Gastrocnemius medialis (tissue), 4 donors: ENCODE measurements around the gene PRPS1L1. TPM values are rescaled to one million over a fixed set of nuclear protein-coding genes. Genes with fewer than 3 reads are reported as not detected.

ENCODE experiments used
- ATAC-seq, 2 donors: fragments of 150-250 bp; one replicate each; pipeline ENCODE4 v1.9.1; 2016
- DNase-seq, 2 donors: peaks; one replicate each; pipeline ENCODE4 v3.0.0-alpha.2; 2019
- H3K27ac ChIP-seq, 4 donors: fragments of 200-600 bp; sonication (generic); 1 replicate in 1 of 4; 2 replicates in 3 of 4; pipeline ENCODE4 v1.5.1; 2016 to 2018; ENCODE audit warnings: mild to moderate bottlenecking in 2 of 4, moderate library complexity in 1 of 4
- H3K27me3 ChIP-seq, 3 donors: fragments of 200-600 bp; sonication (generic) in 2 of 3; 1 replicate in 1 of 3; 2 replicates in 2 of 3; pipeline versions ENCODE4 v1.5.1 to v1.6.0; 2016 to 2019; ENCODE audit warnings: mild to moderate bottlenecking in 1 of 3, moderate library complexity in 1 of 3
- H3K36me3 ChIP-seq, 2 donors: fragments of 200-600 bp; sonication (generic) in 1 of 2; one replicate each; pipeline ENCODE4 v1.5.1; 2017 to 2018
- H3K4me1 ChIP-seq, 2 donors: fragments of 200-600 bp; sonication (generic) in 1 of 2; one replicate each; pipeline ENCODE4 v1.5.1; 2016 to 2017; ENCODE audit warnings: mild to moderate bottlenecking in 2 of 2
- H3K4me3 ChIP-seq, 4 donors: fragments of 200-600 bp; sonication (generic) in 3 of 4; 1 replicate in 1 of 4; 2 replicates in 3 of 4; pipeline ENCODE4 v1.5.1; 2016 to 2019; ENCODE audit warnings: mild to moderate bottlenecking in 2 of 4
- H3K9me3 ChIP-seq, 3 donors: fragments of 200-600 bp; sonication (generic) in 2 of 3; 1 replicate in 1 of 3; 2 replicates in 2 of 3; pipeline ENCODE4 v1.5.1; 2016 to 2019
- CTCF ChIP-seq, 5 experiments: fragments of 450-650 bp in 3 of 5; fragments of 200-600 bp in 2 of 5; sonication (generic) in 2 of 5; IDR thresholded peaks in 4 of 5; conservative IDR thresholded peaks in 1 of 5; 1 replicate in 4 of 5; 2 replicates in 1 of 5; pipeline ENCODE4 v1.5.1; 2016 to 2019; ENCODE audit warnings: antibody characterized with exemption in 5 of 5, mild to moderate bottlenecking in 3 of 5, moderate library complexity in 3 of 5
- POLR2A ChIP-seq, 2 donors: fragments of 450-650 bp; IDR thresholded peaks; one replicate each; pipeline ENCODE4 v1.6.1; 2017; ENCODE audit warnings: antibody characterized with exemption in 2 of 2, mild to moderate bottlenecking in 2 of 2, moderate library complexity in 2 of 2
- in situ Hi-C, 4 donors: fragments of 200-750 bp; cut with MboI; loops; one replicate each; pipeline versions ENCODE4 v1.15.0 to v1.8.0; 2017; ENCODE audit warnings: low sequenced_read_pairs in 4 of 4
- intact Hi-C: fragments of 100-400 bp; cut with DNase I; formaldehyde crosslinking; loops from one replicate; pipeline ENCODE4 v1.15.1; 2023; ENCODE audit warnings: low total_unique reads
- total RNA-seq, 4 donors: library from RNA; depleted of rRNA; stranded (reverse); fragments of >200 nt; gene quantifications; one replicate each; pipeline versions ENCODE4 v1.1.0 to v1.2.3, GENCODE V29; 2016

PRPS1L1 gene
- total RNA-seq, 4 donors from 2014 or later, result not detected

DNA sequence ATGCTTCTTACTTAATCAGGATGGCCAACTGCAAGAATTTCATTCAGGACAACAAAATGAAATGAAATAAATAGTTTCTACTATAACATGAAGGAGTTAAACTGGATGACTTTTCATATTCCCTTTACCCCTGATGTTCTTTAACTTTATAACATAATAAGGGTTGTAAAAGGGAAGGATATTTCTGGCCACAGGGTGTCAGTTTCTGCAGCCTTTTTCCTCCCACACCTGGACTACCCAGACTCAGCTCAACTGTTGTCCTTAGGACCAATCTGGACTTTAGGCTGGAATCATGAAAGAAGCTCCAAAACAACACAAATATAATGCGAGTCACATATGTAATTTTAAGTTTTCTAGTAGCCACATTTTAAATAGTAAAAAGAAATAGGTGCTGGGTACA is 43.4 kb downstream of the PRPS1L1 start:
- no peaks in the 10 kb centered on the region for H3K27me3 ChIP-seq
- H3K36me3 ChIP-seq, result no peaks in the 10 kb centered on the region
- ATAC-seq (no peak), DNase-seq (no peak)
- in situ Hi-C loops, result no loop called here
- no peaks in the 10 kb centered on the region for H3K9me3 ChIP-seq
- H3K27ac ChIP-seq, result no peak overlapping the region
- H3K4me3 ChIP-seq, result no peak overlapping the region
- TF ChIP-seq POLR2A (IDR thresholded peaks at IDR 0.05) (no peak), CTCF (IDR thresholded peaks at IDR 0.05 in 4 of 5, conservative IDR thresholded peaks at IDR 0.05 in 1 of 5) (no peak)
- intact Hi-C loops, result no loop called here
- H3K4me1 ChIP-seq, result no peaks in the 10 kb centered on the region

DNA sequence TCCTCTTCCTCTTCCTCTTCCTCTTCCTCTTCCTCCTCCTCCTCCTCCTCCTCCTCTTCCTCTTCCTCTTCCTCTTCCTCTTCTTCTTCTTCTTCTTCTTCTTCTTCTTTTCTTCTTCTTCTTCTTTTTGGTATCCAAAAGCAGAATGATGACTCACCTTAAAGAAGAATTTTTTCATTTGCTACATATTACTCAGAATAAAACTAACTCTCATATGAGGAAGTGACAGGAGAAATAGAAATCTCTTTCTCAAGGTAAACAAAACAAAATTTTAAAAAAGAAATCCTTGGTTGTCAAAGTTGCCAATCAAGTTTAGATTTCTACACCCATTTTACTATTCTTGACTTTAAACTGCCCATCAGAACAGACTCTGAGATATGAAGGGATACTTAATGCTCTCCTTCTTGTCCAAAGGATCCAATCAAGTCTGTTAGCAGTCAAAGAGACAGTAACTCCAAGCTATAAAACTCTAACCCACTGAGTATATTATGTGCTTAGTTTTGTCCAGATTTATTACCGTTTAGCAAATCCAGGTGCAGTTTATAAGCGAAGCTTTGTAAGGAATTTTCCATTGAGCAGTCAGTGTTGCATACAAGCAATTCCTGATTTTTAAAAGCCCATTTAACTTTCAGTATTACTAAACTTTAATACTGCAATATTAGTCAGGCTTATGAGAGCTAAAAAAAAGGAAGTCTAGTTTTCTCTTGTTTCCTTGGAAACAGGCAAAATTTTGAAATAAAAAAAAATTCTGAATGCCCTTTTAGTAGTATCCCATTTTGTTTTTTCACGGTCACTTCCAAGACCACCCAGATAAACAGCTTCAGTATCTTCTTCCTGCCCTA is 44.2 kb downstream of the PRPS1L1 start:
- H3K9me3 ChIP-seq, result no peaks in the 10 kb centered on the region
- TF ChIP-seq POLR2A (IDR thresholded peaks at IDR 0.05), result no peak
- TF ChIP-seq CTCF (IDR thresholded peaks at IDR 0.05 in 4 of 5, conservative IDR thresholded peaks at IDR 0.05 in 1 of 5), result no peak
- H3K27ac ChIP-seq, result no peak overlapping the region
- H3K27me3 ChIP-seq, result no peaks in the 10 kb centered on the region
- no peaks in the 10 kb centered on the region for H3K36me3 ChIP-seq
- in situ Hi-C loops (no loop called here), intact Hi-C loops (no loop called here)
- no peak for DNase-seq
- H3K4me3 ChIP-seq, result no peak overlapping the region
- ATAC-seq, result no peak
- H3K4me1 ChIP-seq, result no peaks in the 10 kb centered on the region

DNA sequence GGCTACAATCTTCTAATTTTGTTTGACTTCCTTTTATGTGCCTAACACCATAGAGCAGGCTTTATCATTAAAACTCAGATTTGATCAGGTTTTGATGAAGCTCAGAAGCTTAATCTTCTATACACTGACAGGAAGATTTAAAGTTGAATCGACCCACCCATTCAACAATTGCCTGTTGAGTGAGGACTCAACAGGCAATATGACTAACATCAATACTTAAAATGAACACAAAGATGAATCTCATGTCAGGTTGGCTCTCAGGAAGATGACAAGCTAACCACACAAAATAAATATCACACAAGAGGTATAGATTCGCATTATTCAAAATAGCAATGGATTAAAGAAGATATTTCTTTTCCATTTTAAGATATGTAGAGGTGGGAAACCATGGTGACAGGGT is 50.7 kb downstream of the PRPS1L1 start:
- Histone ChIP-seq H3K27me3 (no peaks in the 10 kb centered on the region), H3K36me3 (no peaks in the 10 kb centered on the region), H3K9me3 (no peaks in the 10 kb centered on the region), H3K4me1 (no peaks in the 10 kb centered on the region), H3K4me3 (no peak overlapping the region), H3K27ac (no peak overlapping the region)
- DNase-seq (no peak), ATAC-seq (no peak)
- in situ Hi-C loops, result no loop called here
- TF ChIP-seq CTCF (IDR thresholded peaks at IDR 0.05 in 4 of 5, conservative IDR thresholded peaks at IDR 0.05 in 1 of 5) (no peak), POLR2A (IDR thresholded peaks at IDR 0.05) (no peak)
- intact Hi-C loops, result no loop called here

Other genes with a start within 250 kb of the PRPS1L1 start
- gene SNX13, start 87.4 kb downstream of the PRPS1L1 start, total RNA-seq, result 100 to 1,000 TPM in 2 of 4 donors, 10 to 100 TPM in 2; 74.9 to 154 (median 107) TPM